Keratinocyte (primary cell): Measurements from ENCODE around the gene STRN. TPM values are rescaled to one million over a fixed set of nuclear protein-coding genes. Genes with fewer than 3 reads are reported as not detected.

Source experiments
- DNase-seq: peaks from one replicate; pipeline ENCODE4 v3.0.0-alpha.2; 2011; ENCODE audit warnings: low read depth, missing footprints, low spot score
- FAIRE-seq: peaks from 2 replicates; lab custom pipeline; 2011; peaks lifted over from hg19 to GRCh38; lab: Jason Lieb, UNC
- H2AFZ ChIP-seq: 2 replicates; pipeline ENCODE4 v1.6.0; 2012; ENCODE audit warnings: low read length, control low read depth, inconsistent platforms; ENCODE audit not compliant: control insufficient read depth
- H3K27ac ChIP-seq: 2 replicates; pipeline ENCODE4 v1.5.1; 2011; ENCODE audit warnings: low read length; ENCODE audit not compliant: control insufficient read depth, insufficient read depth
- H3K27me3 ChIP-seq: 3 replicates; pipeline ENCODE4 v1.6.0; 2011; ENCODE audit warnings: low read length; ENCODE audit not compliant: control insufficient read depth, insufficient read depth; ENCODE audit errors: extremely low read depth
- H3K36me3 ChIP-seq, 2 experiments: 2 replicates in 1 of 2; 3 replicates in 1 of 2; pipeline ENCODE4 v1.5.1; 2011; ENCODE audit warnings: low read length in 2 of 2, mild to moderate bottlenecking in 1 of 2; ENCODE audit not compliant: control insufficient read depth in 2 of 2, insufficient read depth in 2 of 2; ENCODE audit errors: extremely low read depth in 1 of 2
- H3K4me1 ChIP-seq: 3 replicates; pipeline ENCODE4 v1.5.1; 2011; ENCODE audit warnings: low read length; ENCODE audit not compliant: control insufficient read depth, insufficient read depth; ENCODE audit errors: extremely low read depth
- H3K4me2 ChIP-seq: 3 replicates; pipeline ENCODE4 v1.6.0; 2011; ENCODE audit warnings: low read depth, low read length; ENCODE audit not compliant: control insufficient read depth, insufficient read depth; ENCODE audit errors: extremely low read depth
- H3K4me3 ChIP-seq, 3 experiments: fragments of 200-600 bp in 1 of 3; sonication (generic) in 1 of 3; 2 replicates in 2 of 3; 3 replicates in 1 of 3; pipeline ENCODE4 v1.5.1; 2011 to 2016; ENCODE audit warnings: low read length in 3 of 3, mild to moderate bottlenecking in 3 of 3, control low read depth in 2 of 3, inconsistent platforms in 1 of 3, low read depth in 1 of 3, mixed read lengths in 1 of 3, mixed run types in 1 of 3, moderate library complexity in 1 of 3; ENCODE audit not compliant: control insufficient read depth in 2 of 3, insufficient read depth in 2 of 3; ENCODE audit errors: extremely low read depth in 1 of 3
- H3K79me2 ChIP-seq: 2 replicates; pipeline ENCODE4 v1.6.0; 2012; ENCODE audit warnings: low read length; ENCODE audit not compliant: control insufficient read depth, insufficient read depth
- H3K9ac ChIP-seq: 3 replicates; pipeline ENCODE4 v1.6.0; 2011; ENCODE audit warnings: low read length; ENCODE audit not compliant: control insufficient read depth, insufficient read depth; ENCODE audit errors: extremely low read depth
- H3K9me1 ChIP-seq: 3 replicates; pipeline ENCODE4 v1.6.0; 2011; ENCODE audit warnings: low read length; ENCODE audit not compliant: control insufficient read depth, insufficient read depth; ENCODE audit errors: extremely low read depth
- H3K9me3 ChIP-seq: 2 replicates; pipeline ENCODE4 v1.5.1; 2012; ENCODE audit warnings: low read depth, low read length; ENCODE audit not compliant: control insufficient read depth
- H4K20me1 ChIP-seq: 3 replicates; pipeline ENCODE4 v1.6.0; 2011; ENCODE audit warnings: low read length; ENCODE audit not compliant: control insufficient read depth, insufficient read depth; ENCODE audit errors: extremely low read depth
- CTCF ChIP-seq, 3 experiments: IDR thresholded peaks in 1 of 3; conservative IDR thresholded peaks in 1 of 3; optimal IDR thresholded peaks in 1 of 3; 2 replicates in 2 of 3; 3 replicates in 1 of 3; pipeline versions ENCODE3 to v1.5.1; 2011; ENCODE audit warnings: low read length in 3 of 3, mild to moderate bottlenecking in 3 of 3, moderate library complexity in 2 of 3, control low read depth in 1 of 3, inconsistent platforms in 1 of 3; ENCODE audit not compliant: insufficient read depth in 2 of 3; ENCODE audit errors: extremely low read depth in 1 of 3
- EZH2 ChIP-seq: IDR thresholded peaks from one replicate; pipeline ENCODE4 v1.6.1; 2012; ENCODE audit warnings: inconsistent platforms, mild to moderate bottlenecking, low read length, moderate library complexity
- dilution Hi-C: fragments of 300-500 bp; cut with MboI; formaldehyde crosslinking; loops from one replicate; pipeline ENCODE4 v1.7.0; 2020; ENCODE audit warnings: low sequenced_read_pairs; ENCODE audit not compliant: extremely low pct_ligation_motif_present
- polyA plus RNA-seq, 5 experiments: library from polyadenylated mRNA; depleted of rRNA in 3 of 5; stranded (reverse) in 3 of 5; stranded (forward) in 1 of 5; unstranded in 1 of 5; fragments of >200 nt; gene quantifications; 1 replicate in 1 of 5; 2 replicates in 3 of 5; 3 replicates in 1 of 5; pipeline versions ENCODE4 v1.2.1 to v1.2.3, GENCODE V29; 2011 to 2012; ENCODE audit warnings: missing spikeins in 2 of 5, low read depth in 1 of 5, low replicate concordance in 1 of 5

The STRN gene
- polyA plus RNA-seq, 1 donor (not counting 4 experiments of a cell fraction or from before 2014, with no cell fraction given), result 29.3 TPM

- TF ChIP-seq EZH2, result no peak
- no peak for TF ChIP-seq CTCF (optimal IDR thresholded peaks at IDR 0.05 in 1 of 3, IDR thresholded peaks at IDR 0.05 in 1 of 3, conservative IDR thresholded peaks at IDR 0.05 in 1 of 3; ENCODE audit: extremely low read depth in 1 of 3, insufficient read depth in 2 of 3, low read length in 3 of 3)
- Histone ChIP-seq H3K9me1 (no peaks in the 10 kb centered on the region), H2AFZ (no peak overlapping the region), H3K36me3 (no peaks in the 10 kb centered on the region), H4K20me1 (no peaks in the 10 kb centered on the region), H3K9me3 (no peaks in the 10 kb centered on the region), H3K27me3 (no peaks in the 10 kb centered on the region), H3K27ac (no peak overlapping the region), H3K79me2 (no peaks in the 10 kb centered on the region), H3K4me1 (peaks cover 2% of the 10 kb centered on the region), H3K9ac (no peak overlapping the region), H3K4me2 (no peak overlapping the region), H3K4me3 (no peak overlapping the region)
- no peak for FAIRE-seq
- dilution Hi-C loops, result no loop called here
- no peak for DNase-seq
Measured at GRCh38 chr2:36973320-36973719, 7.0 kb upstream of the STRN start.

- H4K20me1 ChIP-seq, result no peaks in the 10 kb centered on the region
- H3K27ac ChIP-seq, result no peak overlapping the region
- no peaks in the 10 kb centered on the region for H3K36me3 ChIP-seq
- H3K9ac ChIP-seq, result no peak overlapping the region
- no peak overlapping the region for H2AFZ ChIP-seq
- H3K4me3 ChIP-seq, result no peak overlapping the region
- H3K4me2 ChIP-seq, result no peak overlapping the region
- H3K4me1 ChIP-seq, result peaks cover 13% of the 10 kb centered on the region
- DNase-seq (no peak), FAIRE-seq (no peak)
- no peaks in the 10 kb centered on the region for H3K9me3 ChIP-seq
- no peaks in the 10 kb centered on the region for H3K27me3 ChIP-seq
- TF ChIP-seq CTCF (optimal IDR thresholded peaks at IDR 0.05 in 1 of 3, IDR thresholded peaks at IDR 0.05 in 1 of 3, conservative IDR thresholded peaks at IDR 0.05 in 1 of 3; ENCODE audit: extremely low read depth in 1 of 3, insufficient read depth in 2 of 3, low read length in 3 of 3) (no peak), EZH2 (no peak)
- H3K9me1 ChIP-seq, result no peaks in the 10 kb centered on the region
- dilution Hi-C loops, result no loop called here
- no peaks in the 10 kb centered on the region for H3K79me2 ChIP-seq
Measured at GRCh38 chr2:36971990-36972389, 5.7 kb upstream of the STRN start.
